Effector CD4-positive, alpha-beta T cell (primary cell): Measurements from ENCODE around the gene AIFM1.

ENCODE experiments used
- DNase-seq: peaks from one replicate; pipeline ENCODE4 v3.0.0-alpha.2; 2020

Gene AIFM1

GRCh38 chrX:130170752-130171445, 5.3 kb upstream of the AIFM1 start:
- peak; percentile 52 for DNase-seq

- no peak for DNase-seq
These were observed 1.4 kb upstream of the AIFM1 start for GRCh38 chrX:130167040-130167439.

- no peak for DNase-seq
These were observed 799 bp upstream of the AIFM1 start for GRCh38 chrX:130166503-130166777.

GRCh38 chrX:130165181-130165702, 399 bp downstream of the AIFM1 start:
- no peak for DNase-seq

GRCh38 chrX:130163398-130163797, 2.2 kb downstream of the AIFM1 start:
- no peak for DNase-seq

GRCh38 chrX:130162094-130162735, 3.4 kb downstream of the AIFM1 start:
- DNase-seq, result no peak

- DNase-seq, result no peak
These were observed 5.9 kb downstream of the AIFM1 start for GRCh38 chrX:130159776-130160175.

GRCh38 chrX:130158311-130158710, 7.3 kb downstream of the AIFM1 start:
- no peak for DNase-seq

- no peak for DNase-seq
These were observed 10.1 kb downstream of the AIFM1 start for GRCh38 chrX:130155564-130155963.

- no peak for DNase-seq
These were observed 18.0 kb downstream of the AIFM1 start for GRCh38 chrX:130147631-130148030.

- no peak for DNase-seq
These were observed 20.5 kb downstream of the AIFM1 start for GRCh38 chrX:130145123-130145522.

- DNase-seq, result no peak
These were observed 21.1 kb downstream of the AIFM1 start for GRCh38 chrX:130144509-130144908.

GRCh38 chrX:130139474-130140201, 26.0 kb downstream of the AIFM1 start:
- DNase-seq, result no peak

- DNase-seq, result no peak
These were observed 28.7 kb downstream of the AIFM1 start for GRCh38 chrX:130136961-130137360.

- no peak for DNase-seq
These were observed 29.1 kb downstream of the AIFM1 start for GRCh38 chrX:130136496-130136895.

GRCh38 chrX:130130990-130131389, 34.7 kb downstream of the AIFM1 start:
- DNase-seq, result no peak

- no peak for DNase-seq
These were observed 40.4 kb downstream of the AIFM1 start for GRCh38 chrX:130125091-130125874.

GRCh38 chrX:130124577-130124976, 41.1 kb downstream of the AIFM1 start:
- DNase-seq, result no peak

GRCh38 chrX:130121505-130121800, 44.2 kb downstream of the AIFM1 start:
- DNase-seq, result no peak

GRCh38 chrX:130120746-130121504, 44.7 kb downstream of the AIFM1 start:
- peak; percentile 52 for DNase-seq

GRCh38 chrX:130120321-130120731, 45.3 kb downstream of the AIFM1 start:
- DNase-seq, result no peak

- DNase-seq, result no peak
These were observed 46.2 kb downstream of the AIFM1 start for GRCh38 chrX:130119312-130119898.
